K562 (cell line): ENCODE data around the gene METTL8. TPM values are rescaled to one million over a fixed set of nuclear protein-coding genes. Genes with fewer than 3 reads are reported as not detected.
A peak's percentile ranks its signal among the peaks of the same experiment; 100 is the strongest.

Experiments
- CBX3 ChIP-seq, 2 experiments: IDR thresholded peaks; 1 replicate in 1 of 2; 2 replicates in 1 of 2; pipeline ENCODE4 v1.6.1; 2012; ENCODE audit warnings: inconsistent platforms in 2 of 2, low read length in 2 of 2, borderline replicate concordance in 1 of 2, control low read depth in 1 of 2
- CHCHD3 ChIP-seq: fragments of 250-450 bp; sonication (Bioruptor Pico); IDR thresholded peaks from 2 replicates; pipeline ENCODE4 v2.1.2; 2022; ENCODE audit warnings: mild to moderate bottlenecking
- E2F8 ChIP-seq: fragments of 450-650 bp; IDR thresholded peaks from 2 replicates; pipeline ENCODE4 v1.7.1; 2018; ENCODE audit warnings: mild to moderate bottlenecking, low read depth; ENCODE audit not compliant: partially characterized antibody
- EP300 ChIP-seq: IDR thresholded peaks from 2 replicates; pipeline ENCODE4 v1.6.1; 2012; ENCODE audit warnings: low read length, improper control_type of control experiment
- FOS ChIP-seq: IDR thresholded peaks from 3 replicates; pipeline ENCODE4 v1.6.1; 2011; ENCODE audit not compliant: insufficient read length; ENCODE audit errors: extremely low read depth
- GATAD2B ChIP-seq: fragments of 450-650 bp; IDR thresholded peaks from 2 replicates; pipeline ENCODE4 v1.6.1; 2017; ENCODE audit warnings: mild to moderate bottlenecking, borderline replicate concordance
- HES1 ChIP-seq: fragments of 450-650 bp; IDR thresholded peaks from 2 replicates; pipeline ENCODE4 v1.6.1; 2016; ENCODE audit warnings: low read depth, mild to moderate bottlenecking, moderate library complexity
- KLF6 ChIP-seq: fragments of 250-450 bp; sonication (Bioruptor Pico); IDR thresholded peaks from 2 replicates; pipeline ENCODE4 v1.4.0; 2020; ENCODE audit warnings: mild to moderate bottlenecking, moderate library complexity, borderline replicate concordance
- MITF ChIP-seq: IDR thresholded peaks from 2 replicates; pipeline ENCODE4 v1.6.1; 2014; ENCODE audit warnings: antibody characterized with exemption
- MTA1 ChIP-seq: fragments of 450-650 bp; IDR thresholded peaks from 2 replicates; pipeline ENCODE4 v1.6.1; 2017; ENCODE audit warnings: borderline replicate concordance
- MTA2 ChIP-seq: fragments of 450-650 bp; IDR thresholded peaks from 2 replicates; pipeline ENCODE4 v1.6.1; 2016; ENCODE audit warnings: low read depth
- PRDM10 ChIP-seq: fragments of 450-650 bp; IDR thresholded peaks from 2 replicates; pipeline ENCODE4 v1.6.1; 2018; ENCODE audit not compliant: partially characterized antibody
- SMAD1 ChIP-seq: fragments of 150-350 bp; IDR thresholded peaks from 2 replicates; pipeline ENCODE4 v1.6.1; 2014; ENCODE audit warnings: low read length, low read depth; ENCODE audit not compliant: partially characterized antibody
- SMARCB1 ChIP-seq: IDR thresholded peaks from 2 replicates; pipeline ENCODE4 v1.6.1; 2011; ENCODE audit warnings: improper control_type of control experiment, low read depth; ENCODE audit not compliant: insufficient read length
- TEAD4 ChIP-seq, 2 experiments: sonication (generic) in 1 of 2; formaldehyde crosslinking in 1 of 2; IDR thresholded peaks; 2 replicates each; pipeline versions ENCODE4 v1.6.1 to v1.8.0; 2012 to 2022; ENCODE audit warnings: borderline replicate concordance in 1 of 2, inconsistent platforms in 1 of 2, low read length in 1 of 2, mild to moderate bottlenecking in 1 of 2, missing genetic modification reagents in 1 of 2
- ZBTB43 ChIP-seq: sonication (generic); formaldehyde crosslinking; IDR thresholded peaks from 2 replicates; pipeline ENCODE4 v1.8.0; 2023; ENCODE audit warnings: mild to moderate bottlenecking, missing genetic modification reagents
- ZEB2 ChIP-seq: fragments of 450-650 bp; IDR thresholded peaks from 2 replicates; pipeline ENCODE4 v1.6.1; 2016
- ZNF224 ChIP-seq: sonication (generic); formaldehyde crosslinking; IDR thresholded peaks from 2 replicates; pipeline ENCODE4 v1.8.0; 2022; ENCODE audit warnings: mild to moderate bottlenecking, missing genetic modification reagents
- polyA plus RNA-seq, 8 experiments: library from polyadenylated mRNA; depleted of rRNA in 4 of 8; stranded (reverse) in 5 of 8; unstranded in 3 of 8; fragments of >200 nt; fragmentation: Nextera tagmentation in 2 of 8; fragmentation: Illumina TruSeq in 1 of 8; extraction: Ambion mirVana in 2 of 8; extraction: Trizol in 1 of 8; gene quantifications; 2 replicates each; pipeline versions ENCODE4 v1.2.1 to v1.2.3, GENCODE V29; 2011 to 2014; ENCODE audit warnings: inconsistent platforms in 1 of 8, missing spikeins in 1 of 8
- total RNA-seq, 7 experiments: library from RNA; depleted of rRNA in 6 of 7; stranded (reverse); fragments of >200 nt in 6 of 7; fragmentation: Illumina TruSeq in 2 of 7; extraction: Trizol in 2 of 7; gene quantifications; 2 replicates each; pipeline versions ENCODE4 v1.2.1 to v1.2.3, GENCODE V29; 2011 to 2021; ENCODE audit warnings: low replicate concordance in 1 of 7

The METTL8 gene
- total and polyA plus RNA-seq, 9 of the 15 experiments (the other 6 are each of a cell fraction or from before 2014, with no cell fraction given) = 12.9 to 52.6 (median 33.7) TPM

GRCh38 chr2:171433763-171434012 is at the start of gene METTL8 (continued):
- TF ChIP-seq MITF (peak; percentile 61), SMAD1 (peak; percentile 51), ZEB2 (peak; percentile 76; the same call in 1 of the 2 replicates), PRDM10 (peak; percentile 79), KLF6 (CRISPR knock-in tag) (peak; percentile 27; the same call in 1 of the 2 replicates), HES1 (peak; percentile 38; the same call in 1 of the 2 replicates), EP300 (0 out of 2 replicates have a peak, but pooled peaks have one; percentile 34), GATAD2B (peak; percentile 63; the same call in 1 of the 2 replicates), FOS (no peak), ZNF224 (CRISPR knock-in tag) (peak; percentile 10; the same call in 1 of the 2 replicates), MTA2 (peak; percentile 52; the same call in 1 of the 2 replicates), CBX3 (IDR thresholded peaks at IDR 0.05; ENCODE audit: borderline replicate concordance in 1 of 2, low read length in 2 of 2) (peak in 1 of 2 experiments; percentile 93; a peak in 2 of 3 replicates), MTA1 (0 out of 2 replicates have a peak, but pooled peaks have one; percentile 34), TEAD4 (IDR thresholded peaks at IDR 0.05; ENCODE audit: low read length) (0 out of 2 replicates have a peak, but pooled peaks have one; percentile 24), TEAD4 (CRISPR knock-in tag; IDR thresholded peaks at IDR 0.05; ENCODE audit: borderline replicate concordance) (no peak), CHCHD3 (peak; percentile 84; the same call in 1 of the 2 replicates), E2F8 (no peak), ZBTB43 (peak; percentile 91; the same call in 1 of the 2 replicates), SMARCB1 (no peak)
